ENCODE results near the gene CABLES2.
A peak's percentile ranks its signal among the peaks of the same experiment; 100 is the strongest.

CABLES2 gene

DNA sequence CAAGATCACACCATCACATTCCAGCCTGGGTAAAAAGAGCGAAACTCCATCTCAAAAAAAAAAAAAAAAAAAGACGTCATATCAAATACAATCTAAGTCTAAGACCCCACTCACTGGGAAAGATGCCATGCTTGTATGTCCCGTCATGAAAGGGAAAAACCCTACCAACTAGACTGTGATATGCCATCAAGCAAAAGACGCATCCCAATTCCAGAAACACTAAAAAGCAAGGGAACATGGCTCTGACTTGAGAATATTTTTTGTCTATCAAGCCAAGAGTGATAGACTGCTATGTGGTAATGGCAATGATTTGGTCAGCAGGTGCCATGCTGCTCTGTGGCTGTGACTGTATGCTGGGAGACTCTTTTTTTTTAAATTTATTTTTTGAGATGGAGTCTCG lies 63.0 kb downstream of the CABLES2 start:
- H3K36me3 ChIP-seq (ENCODE audit: control insufficient read depth, low read length): peaks cover 17% of the 10 kb centered on the region

GRCh38 chr20:62342910-62343309 lies 64.2 kb downstream of the CABLES2 start:
- 0 out of 2 replicates have a peak, but pooled peaks cover 4% of the 10 kb centered on the region for H3K79me2 ChIP-seq (ENCODE audit: control insufficient read depth, low read length)
- H3K36me3 ChIP-seq (ENCODE audit: control insufficient read depth, low read length): peaks cover 17% of the 10 kb centered on the region
- TF ChIP-seq CTCF (IDR thresholded peaks at IDR 0.05; ENCODE audit: low read depth, low read length, poor library complexity, severe bottlenecking) (no peak), EZH2phosphoT487 (IDR thresholded peaks at IDR 0.05; ENCODE audit: borderline replicate concordance, low read length) (no peak)
- no peak overlapping the region for H3K4me2 ChIP-seq (ENCODE audit: low read length)
- H3K27me3 ChIP-seq (ENCODE audit: control insufficient read depth, low read length): no peaks in the 10 kb centered on the region
- peaks cover 5% of the 10 kb centered on the region; the same call in 1 of the 2 replicates for H3K9me3 ChIP-seq (ENCODE audit: control insufficient read depth, insufficient read depth, low read length)
- H3K9me2 ChIP-seq (replicated peaks; ENCODE audit: control insufficient read depth, low read length): no peaks in the 10 kb centered on the region
- peaks cover 36% of the 10 kb centered on the region for H3F3A ChIP-seq (ENCODE audit: control insufficient read depth, insufficient read depth)
- peaks cover 56% of the 10 kb centered on the region for H3K4me1 ChIP-seq (ENCODE audit: control insufficient read depth, low read length)
- no peak overlapping the region for H3K4me3 ChIP-seq (ENCODE audit: low read length)
- H3K27ac ChIP-seq (ENCODE audit: low read depth, low read length): no peak overlapping the region
- no peaks in the 10 kb centered on the region for H4K20me1 ChIP-seq (ENCODE audit: control insufficient read depth, insufficient read depth, low read depth, low read length)

More for the DNA sequence above, 63.0 kb downstream of the CABLES2 start:
- Histone ChIP-seq H3K9me2 (replicated peaks; ENCODE audit: control insufficient read depth, low read length) (no peaks in the 10 kb centered on the region), H4K20me1 (ENCODE audit: control insufficient read depth, insufficient read depth, low read depth, low read length) (no peaks in the 10 kb centered on the region), H3K4me1 (ENCODE audit: control insufficient read depth, low read length) (peaks cover 44% of the 10 kb centered on the region), H3K4me2 (ENCODE audit: low read length) (peak overlapping the region; percentile 27; the same call in 1 of the 2 replicates), H3K79me2 (ENCODE audit: control insufficient read depth, low read length) (0 out of 2 replicates have a peak, but pooled peaks cover 4% of the 10 kb centered on the region), H3F3A (ENCODE audit: control insufficient read depth, insufficient read depth) (peaks cover 24% of the 10 kb centered on the region), H3K27me3 (ENCODE audit: control insufficient read depth, low read length) (no peaks in the 10 kb centered on the region), H3K27ac (ENCODE audit: low read depth, low read length) (peak overlapping the region; percentile 39; the same call in 1 of the 2 replicates), H3K9me3 (ENCODE audit: control insufficient read depth, insufficient read depth, low read length) (peaks cover 5% of the 10 kb centered on the region; the same call in 1 of the 2 replicates), H3K4me3 (ENCODE audit: low read length) (no peak overlapping the region)
- TF ChIP-seq CTCF (IDR thresholded peaks at IDR 0.05; ENCODE audit: low read depth, low read length, poor library complexity, severe bottlenecking) (no peak), EZH2phosphoT487 (IDR thresholded peaks at IDR 0.05; ENCODE audit: borderline replicate concordance, low read length) (no peak)

DNA sequence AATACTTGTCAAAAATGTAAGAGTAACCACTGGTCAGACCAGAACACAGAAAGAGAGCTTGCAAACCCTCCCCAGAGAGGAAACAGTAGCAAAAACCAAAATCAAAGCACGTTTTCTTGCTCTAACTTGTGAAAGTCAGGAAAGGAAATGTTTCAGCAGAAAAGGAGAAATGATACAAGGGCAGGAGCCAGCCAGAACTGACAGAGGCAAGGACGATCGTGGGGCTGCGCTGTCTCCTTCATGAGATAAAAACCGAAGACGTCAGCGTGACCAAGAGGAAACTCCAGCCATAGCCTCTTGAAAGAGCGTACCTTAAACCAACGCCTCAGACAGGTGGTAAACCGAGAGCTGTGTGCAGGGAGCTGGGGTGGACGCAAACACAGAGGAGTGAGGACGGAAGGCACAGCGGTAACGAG lies 67.4 kb downstream of the CABLES2 start:
- Histone ChIP-seq H4K20me1 (ENCODE audit: control insufficient read depth, insufficient read depth, low read depth, low read length) (no peaks in the 10 kb centered on the region), H3K27ac (ENCODE audit: low read depth, low read length) (peak overlapping the region; percentile 100), H3K36me3 (ENCODE audit: control insufficient read depth, low read length) (peaks cover 26% of the 10 kb centered on the region), H3F3A (ENCODE audit: control insufficient read depth, insufficient read depth) (peaks cover 43% of the 10 kb centered on the region), H3K4me2 (ENCODE audit: low read length) (peak overlapping the region; percentile 99), H3K4me3 (ENCODE audit: low read length) (peak overlapping the region; percentile 83), H3K9me3 (ENCODE audit: control insufficient read depth, insufficient read depth, low read length) (peaks cover 5% of the 10 kb centered on the region; the same call in 1 of the 2 replicates), H3K79me2 (ENCODE audit: control insufficient read depth, low read length) (0 out of 2 replicates have a peak, but pooled peaks cover 4% of the 10 kb centered on the region), H3K4me1 (ENCODE audit: control insufficient read depth, low read length) (peaks cover 67% of the 10 kb centered on the region), H3K27me3 (ENCODE audit: control insufficient read depth, low read length) (no peaks in the 10 kb centered on the region), H3K9me2 (replicated peaks; ENCODE audit: control insufficient read depth, low read length) (no peaks in the 10 kb centered on the region)
- TF ChIP-seq EZH2phosphoT487 (IDR thresholded peaks at IDR 0.05; ENCODE audit: borderline replicate concordance, low read length) (no peak), CTCF (IDR thresholded peaks at IDR 0.05; ENCODE audit: low read depth, low read length, poor library complexity, severe bottlenecking) (no peak)
